ENCODE data around the gene RNF181. TPM values are rescaled to one million over a fixed set of nuclear protein-coding genes. Genes with fewer than 3 reads are reported as not detected.

RNF181 gene
- total and polyA plus RNA-seq, 2 of the 13 experiments (the other 11 are each of a cell fraction or from before 2014, with no cell fraction given), result 224 to 578 TPM

GRCh38 chr2:85594715-85595300 lies 737 bp upstream of the RNF181 start (continued):
- TF ChIP-seq DZIP1 (CRISPR knock-in tag; IDR thresholded peaks at IDR 0.05), result no peak
- no peak for TF ChIP-seq ZNF598 (CRISPR knock-in tag; IDR thresholded peaks at IDR 0.05; ENCODE audit: borderline replicate concordance)
- TF ChIP-seq ZNF850 (CRISPR knock-in tag; conservative IDR thresholded peaks at IDR 0.05), result no peak
- TF ChIP-seq EED (CRISPR knock-in tag; IDR thresholded peaks at IDR 0.05), result no peak
- TF ChIP-seq SCMH1 (CRISPR knock-in tag; IDR thresholded peaks at IDR 0.05; ENCODE audit: borderline replicate concordance), result no peak
- no peak for TF ChIP-seq NPAS2 (CRISPR knock-in tag; IDR thresholded peaks at IDR 0.05; ENCODE audit: borderline replicate concordance)
- TF ChIP-seq ISX (CRISPR knock-in tag; conservative IDR thresholded peaks at IDR 0.05), result no peak
- TF ChIP-seq HMG20B (CRISPR knock-in tag; conservative IDR thresholded peaks at IDR 0.05), result no peak
- no peak for TF ChIP-seq ZNF101 (CRISPR knock-in tag; IDR thresholded peaks at IDR 0.05; ENCODE audit: borderline replicate concordance, low read depth)
- TF ChIP-seq SMYD3 (CRISPR knock-in tag; IDR thresholded peaks at IDR 0.05), result no peak
- TF ChIP-seq ZNF691 (CRISPR knock-in tag; IDR thresholded peaks at IDR 0.05; ENCODE audit: borderline replicate concordance, low read depth), result no peak
- TF ChIP-seq JUN (CRISPR knock-in tag; IDR thresholded peaks at IDR 0.05), result 0 out of 2 replicates have a peak, but pooled peaks have one; percentile 16
- no peak for TF ChIP-seq ATM (IDR thresholded peaks at IDR 0.05; ENCODE audit: borderline replicate concordance)
- no peak for TF ChIP-seq PTBP1 (IDR thresholded peaks at IDR 0.05; ENCODE audit: low read depth, low read length, poor library complexity, severe bottlenecking)
- no peak for TF ChIP-seq ZSCAN29 (CRISPR knock-in tag; conservative IDR thresholded peaks at IDR 0.05)
- no peak for TF ChIP-seq PCBP1 (IDR thresholded peaks at IDR 0.05; ENCODE audit: borderline replicate concordance, low read depth, low read length)
- no peak for TF ChIP-seq HNF4G (IDR thresholded peaks at IDR 0.05; ENCODE audit: borderline replicate concordance, low read depth, low read length)
- 0 out of 2 replicates have a peak, but pooled peaks have one; percentile 5 for TF ChIP-seq HNF4G (CRISPR knock-in tag; IDR thresholded peaks at IDR 0.05; ENCODE audit: borderline replicate concordance, low read depth)
- TF ChIP-seq ZBTB7B (CRISPR knock-in tag; IDR thresholded peaks at IDR 0.05), result no peak
- TF ChIP-seq CERS6 (CRISPR knock-in tag; IDR thresholded peaks at IDR 0.05), result no peak
- no peak for TF ChIP-seq ZBTB44 (CRISPR knock-in tag; IDR thresholded peaks at IDR 0.05)
- no peak for TF ChIP-seq ZFX (CRISPR knock-in tag; IDR thresholded peaks at IDR 0.05; ENCODE audit: low read depth)
- TF ChIP-seq HNRNPK (IDR thresholded peaks at IDR 0.05; ENCODE audit: low read depth, low read length, poor library complexity, severe bottlenecking), result no peak
- TF ChIP-seq HDAC6 (IDR thresholded peaks at IDR 0.05; ENCODE audit: low read depth, low read length), result no peak
